LoVo (cell line): ENCODE results near the gene SPATA6L.
"Not testable (repeated sequence)": the region's sequence is repeated elsewhere in the genome, so short reads cannot be mapped to it uniquely, and the experiment has no call there.

Experiments
- DNase-seq: peaks from one replicate; pipeline ENCODE4 v3.0.0-alpha.2; 2016; ENCODE audit warnings: low spot score

SPATA6L gene

GRCh38 chr9:4677392-4677791, 11.1 kb upstream of the SPATA6L start:
- no peak for DNase-seq

- no peak for DNase-seq
These were observed 8.5 kb upstream of the SPATA6L start for GRCh38 chr9:4674783-4675182.

- DNase-seq = no peak
These were observed 5.5 kb upstream of the SPATA6L start for GRCh38 chr9:4671737-4672136.

GRCh38 chr9:4670591-4670990, 4.3 kb upstream of the SPATA6L start:
- no peak for DNase-seq

GRCh38 chr9:4669890-4670289, 3.6 kb upstream of the SPATA6L start:
- no peak for DNase-seq

- no peak for DNase-seq
These were observed 2.3 kb upstream of the SPATA6L start for GRCh38 chr9:4668604-4669003.

- DNase-seq = no peak
These were observed 1.4 kb upstream of the SPATA6L start for GRCh38 chr9:4667681-4668080.

- no peak for DNase-seq
These were observed 923 bp downstream of the SPATA6L start for GRCh38 chr9:4665357-4665756.

GRCh38 chr9:4663956-4664355, 2.3 kb downstream of the SPATA6L start:
- no peak for DNase-seq

GRCh38 chr9:4662989-4663792, 3.1 kb downstream of the SPATA6L start:
- DNase-seq = no peak

GRCh38 chr9:4662108-4662988, 3.9 kb downstream of the SPATA6L start, which contains the start of gene PLPP6:
Gene PLPP6, plus strand, starts transcription at chr9:4662294. Its CDS starts 82 bp downstream, at chr9:4662376.
- peak; percentile 93 for DNase-seq

GRCh38 chr9:4661611-4662010, 4.7 kb downstream of the SPATA6L start:
- DNase-seq = no peak

- no peak for DNase-seq
These were observed 5.1 kb downstream of the SPATA6L start for GRCh38 chr9:4661165-4661564.

GRCh38 chr9:4660665-4661064, 5.6 kb downstream of the SPATA6L start:
- DNase-seq = not testable (repeated sequence)

GRCh38 chr9:4657426-4658159, 8.7 kb downstream of the SPATA6L start:
- DNase-seq = no peak

GRCh38 chr9:4656621-4657020, 9.7 kb downstream of the SPATA6L start:
- no peak for DNase-seq

GRCh38 chr9:4656196-4656595, 10.1 kb downstream of the SPATA6L start:
- not testable (repeated sequence) for DNase-seq

- DNase-seq = no peak
These were observed 11.7 kb downstream of the SPATA6L start for GRCh38 chr9:4654538-4654937.

GRCh38 chr9:4654084-4654483, 12.2 kb downstream of the SPATA6L start:
- DNase-seq = no peak

- no peak for DNase-seq
These were observed 23.9 kb downstream of the SPATA6L start for GRCh38 chr9:4642351-4642750.

GRCh38 chr9:4640027-4640426, 26.3 kb downstream of the SPATA6L start:
- peak; percentile 8 for DNase-seq

GRCh38 chr9:4639420-4639819, 26.9 kb downstream of the SPATA6L start:
- DNase-seq = no peak
